PC-3 (cell line): ENCODE data around the gene HYAL4.

Experiments used
- CTCF ChIP-seq: fragments of 300-600 bp; sonication (generic); conservative IDR thresholded peaks from 2 replicates; pipeline ENCODE4 v1.5.1; 2017; ENCODE audit warnings: antibody characterized with exemption, low read depth, mild to moderate bottlenecking, low read length
- EZH2phosphoT487 ChIP-seq: fragments of 300-600 bp; sonication (generic); IDR thresholded peaks from 2 replicates; pipeline ENCODE4 v1.6.1; 2018; ENCODE audit warnings: mild to moderate bottlenecking, antibody characterized with exemption, low read length, borderline replicate concordance

- TF ChIP-seq CTCF = no peak
- TF ChIP-seq EZH2phosphoT487 = no peak
These were observed 851 bp downstream of the HYAL4 start for GRCh38 chr7:123845823-123846216.
